ENCODE data around the gene CYB5R4.

The CYB5R4 gene, protein sequence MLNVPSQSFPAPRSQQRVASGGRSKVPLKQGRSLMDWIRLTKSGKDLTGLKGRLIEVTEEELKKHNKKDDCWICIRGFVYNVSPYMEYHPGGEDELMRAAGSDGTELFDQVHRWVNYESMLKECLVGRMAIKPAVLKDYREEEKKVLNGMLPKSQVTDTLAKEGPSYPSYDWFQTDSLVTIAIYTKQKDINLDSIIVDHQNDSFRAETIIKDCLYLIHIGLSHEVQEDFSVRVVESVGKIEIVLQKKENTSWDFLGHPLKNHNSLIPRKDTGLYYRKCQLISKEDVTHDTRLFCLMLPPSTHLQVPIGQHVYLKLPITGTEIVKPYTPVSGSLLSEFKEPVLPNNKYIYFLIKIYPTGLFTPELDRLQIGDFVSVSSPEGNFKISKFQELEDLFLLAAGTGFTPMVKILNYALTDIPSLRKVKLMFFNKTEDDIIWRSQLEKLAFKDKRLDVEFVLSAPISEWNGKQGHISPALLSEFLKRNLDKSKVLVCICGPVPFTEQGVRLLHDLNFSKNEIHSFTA

GRCh38 chr6:83859410-83860358, at the start of gene CYB5R4:
Gene CYB5R4 (plus strand): TSS chr6:83859689. CDS start chr6:83859783, 94 bp downstream.
- peak; percentile 83 to 89 (median 86) for DNase-seq (ENCODE audit: low read depth in 4 of 4, low spot score in 1 of 4)

DNA sequence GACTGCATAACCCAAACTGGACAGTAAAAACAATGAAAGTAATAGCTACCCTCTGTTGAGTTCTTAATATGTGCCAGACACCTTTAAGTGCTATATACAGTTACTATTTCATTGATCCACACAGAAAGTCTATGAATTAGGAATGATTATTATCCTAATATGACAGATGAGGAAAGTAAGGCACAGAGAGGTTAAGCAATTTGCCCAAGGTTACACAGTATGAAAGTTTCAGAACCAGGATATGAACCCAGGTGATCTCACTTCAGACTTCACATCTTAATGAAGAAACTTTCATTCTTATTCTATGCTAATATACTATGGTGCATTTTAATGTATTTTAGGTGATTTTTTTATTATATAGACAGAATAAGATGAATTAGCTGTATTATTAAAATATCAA, 46.9 kb upstream of the CYB5R4 start:
- no peak for DNase-seq (ENCODE audit: low read depth in 4 of 4, low spot score in 1 of 4)

GRCh38 chr6:83815631-83816272, 43.7 kb upstream of the CYB5R4 start:
- no peak for DNase-seq (ENCODE audit: low read depth in 4 of 4, low spot score in 1 of 4)

GRCh38 chr6:83822629-83823169, 36.8 kb upstream of the CYB5R4 start:
- DNase-seq (ENCODE audit: low read depth in 4 of 4, low spot score in 1 of 4) = no peak

GRCh38 chr6:83824388-83824801, 35.1 kb upstream of the CYB5R4 start:
- no peak for DNase-seq (ENCODE audit: low read depth in 4 of 4, low spot score in 1 of 4)

DNA sequence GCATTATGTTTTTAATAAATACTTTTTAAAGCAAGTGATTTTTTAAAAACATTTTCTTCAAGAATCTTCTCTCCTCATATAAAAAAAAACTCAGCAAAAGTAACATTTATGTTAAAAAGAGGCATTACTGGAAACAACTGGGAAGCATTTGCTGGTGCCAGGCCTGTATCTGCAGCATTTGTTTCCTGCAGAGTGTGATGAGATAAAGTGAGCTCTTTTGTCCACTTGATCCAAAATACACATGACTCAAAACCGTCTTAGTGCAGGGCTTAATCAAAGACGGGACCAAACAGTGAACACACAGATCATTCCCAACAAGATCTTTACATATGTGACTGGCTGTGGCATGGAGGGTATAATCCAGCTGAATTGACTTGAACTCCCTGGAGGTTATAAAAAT, 34.7 kb upstream of the CYB5R4 start:
- no peak for DNase-seq (ENCODE audit: low read depth in 4 of 4, low spot score in 1 of 4)

DNA sequence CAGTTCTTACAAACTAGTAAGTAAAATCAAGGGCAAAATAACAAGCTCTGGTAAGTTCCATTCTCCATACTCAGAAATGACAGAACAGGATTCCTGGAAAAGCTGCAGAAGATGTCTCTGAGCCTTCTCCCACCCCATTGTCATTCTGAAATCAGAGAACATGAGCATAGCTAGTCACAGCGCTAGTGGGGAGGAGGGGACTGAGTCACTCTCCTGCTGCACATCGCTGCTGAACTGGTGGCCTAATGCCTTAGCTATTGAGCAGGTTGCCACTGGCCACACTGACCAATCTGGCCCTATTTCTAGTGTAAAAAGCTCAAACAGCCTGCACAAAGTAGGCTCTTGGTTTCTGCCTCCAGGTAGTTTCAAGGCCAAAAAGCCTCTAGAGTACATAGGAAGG, 32.4 kb upstream of the CYB5R4 start:
- DNase-seq (ENCODE audit: low read depth in 4 of 4, low spot score in 1 of 4) = no peak

DNA sequence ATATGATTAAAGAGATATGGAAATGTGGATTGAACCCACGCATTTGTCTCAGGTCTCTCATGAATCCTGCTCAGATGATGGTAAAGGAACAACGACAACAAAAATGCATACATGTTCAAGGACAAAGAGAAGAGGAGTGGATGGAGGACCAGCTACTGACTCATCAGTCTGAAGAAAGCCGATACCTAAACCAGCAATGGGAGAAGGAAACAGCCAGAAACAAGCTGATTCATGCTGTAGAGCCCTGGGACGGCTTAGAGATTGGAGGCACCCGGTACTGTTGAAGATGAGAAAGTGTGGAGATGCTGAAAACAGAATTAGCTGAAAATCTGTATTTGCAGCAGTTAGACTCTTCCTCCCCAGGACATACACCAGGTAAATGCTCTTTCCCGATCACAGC, 20.8 kb upstream of the CYB5R4 start:
- no peak for DNase-seq (ENCODE audit: low read depth in 4 of 4, low spot score in 1 of 4)

DNA sequence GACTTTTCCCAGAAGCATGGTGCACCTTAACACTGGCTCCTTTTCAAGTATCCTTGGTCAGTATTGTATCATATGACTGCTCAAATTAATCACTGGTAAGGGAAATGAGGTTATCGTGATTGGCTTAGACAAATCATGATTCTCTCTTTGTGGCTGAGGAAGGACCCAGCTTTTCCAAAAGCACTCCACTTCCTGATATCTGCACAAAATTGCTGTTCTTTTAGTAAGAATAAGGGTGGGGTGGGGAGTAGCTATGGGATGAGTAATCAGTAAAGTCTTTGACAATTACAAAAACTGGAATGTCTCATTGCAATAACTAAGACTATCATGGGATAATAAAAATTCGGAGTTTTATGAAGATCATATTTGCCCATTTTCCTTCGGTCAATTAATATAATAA, 15.3 kb upstream of the CYB5R4 start:
- no peak for DNase-seq (ENCODE audit: low read depth in 4 of 4, low spot score in 1 of 4)

- DNase-seq (ENCODE audit: low read depth in 4 of 4, low spot score in 1 of 4) = no peak
Measured at GRCh38 chr6:83846291-83846690, 13.2 kb upstream of the CYB5R4 start.

GRCh38 chr6:83847179-83847578, 12.3 kb upstream of the CYB5R4 start:
- DNase-seq (ENCODE audit: low read depth in 4 of 4, low spot score in 1 of 4) = no peak

DNA sequence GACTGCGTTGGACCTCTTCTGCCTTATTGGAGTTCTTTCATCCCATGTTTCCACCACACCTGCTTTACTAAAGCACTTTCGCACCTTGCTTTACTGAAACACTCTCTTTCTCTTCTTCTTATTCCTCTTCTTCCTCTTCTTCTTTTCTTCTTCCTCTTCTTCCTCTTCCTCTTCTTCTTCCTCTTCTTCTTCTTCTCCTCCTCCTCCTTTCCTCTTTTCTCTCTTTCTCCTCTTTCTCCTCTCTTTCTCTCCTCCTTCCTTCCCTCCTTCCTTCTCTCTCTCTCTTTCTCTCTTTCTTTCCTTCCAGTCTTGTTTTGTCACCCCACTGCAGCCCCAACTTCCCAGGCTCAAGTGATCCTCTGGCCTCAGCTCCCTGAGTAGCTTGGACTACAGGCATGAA, 10.4 kb upstream of the CYB5R4 start:
- no peak for DNase-seq (ENCODE audit: low read depth in 4 of 4, low spot score in 1 of 4)

- no peak for DNase-seq (ENCODE audit: low read depth in 4 of 4, low spot score in 1 of 4)
Measured at GRCh38 chr6:83849610-83850009, 9.9 kb upstream of the CYB5R4 start.

DNA sequence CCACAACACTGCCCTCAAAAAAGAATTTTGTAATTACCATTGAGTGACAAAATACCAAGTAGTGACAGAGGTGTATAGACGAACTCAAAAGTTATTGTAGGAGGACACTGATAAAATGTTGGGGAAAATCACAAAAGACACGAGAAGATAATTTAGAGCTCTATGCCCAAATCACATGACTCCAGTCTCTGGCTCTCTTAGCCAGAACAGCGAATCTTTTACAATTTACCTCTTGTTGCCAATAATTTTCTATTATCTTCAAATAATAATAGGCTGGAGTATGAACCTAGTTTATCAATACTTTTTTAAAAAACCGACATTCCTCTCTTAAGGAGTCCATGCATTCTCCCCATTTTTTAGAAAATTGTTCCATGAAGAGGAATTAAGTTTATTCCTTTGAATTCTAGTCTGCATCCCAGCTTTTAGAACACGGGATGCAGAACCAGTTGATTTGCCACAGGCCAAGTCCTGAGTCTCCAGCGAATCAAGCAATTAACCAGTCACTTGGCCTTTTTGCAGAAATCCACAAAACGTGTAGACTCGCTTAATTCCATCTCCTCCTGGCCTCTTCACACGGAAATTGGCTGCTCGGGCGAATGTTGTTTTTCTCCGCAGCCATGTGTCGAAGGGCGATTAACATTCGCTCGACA, 6.8 kb upstream of the CYB5R4 start:
- DNase-seq (ENCODE audit: low read depth in 4 of 4, low spot score in 1 of 4) = no peak

DNA sequence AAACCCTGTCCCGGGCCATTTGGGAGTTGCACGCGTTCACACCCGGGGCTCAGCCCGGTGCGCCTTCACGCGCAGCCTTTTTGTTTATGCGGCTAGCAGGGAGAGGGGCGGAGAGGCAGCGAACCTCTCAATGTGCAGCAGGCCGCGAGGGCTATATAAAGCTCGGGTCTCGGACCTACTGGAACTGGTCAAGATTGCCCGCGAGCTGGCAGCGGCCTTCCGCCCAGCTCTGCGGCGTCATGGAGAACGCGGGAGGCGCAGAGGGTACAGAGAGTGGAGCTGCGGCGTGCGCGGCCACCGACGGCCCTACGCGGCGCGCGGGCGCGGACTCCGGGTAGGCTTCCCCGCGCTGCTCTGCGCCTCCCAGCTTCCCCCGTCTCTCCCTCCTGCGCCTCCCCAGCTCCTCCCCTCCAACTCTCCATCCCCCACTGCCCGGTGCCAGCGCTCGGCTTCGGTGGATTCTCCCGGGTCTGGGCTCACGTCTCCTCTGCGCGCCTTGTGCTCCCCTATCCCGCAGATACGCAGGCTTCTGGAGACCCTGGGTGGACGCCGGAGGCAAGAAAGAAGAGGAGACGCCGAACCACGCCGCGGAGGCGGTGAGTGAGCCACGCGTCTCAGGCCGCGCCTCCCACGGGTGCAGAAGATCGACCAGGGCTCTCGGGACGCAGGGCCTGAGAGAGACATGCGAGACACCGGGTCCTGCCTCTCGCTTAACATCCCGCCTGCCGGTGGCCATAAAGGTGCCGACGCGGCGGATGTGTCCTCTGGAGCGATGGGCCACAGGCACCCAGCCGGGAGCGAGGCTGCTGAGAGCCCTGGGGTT, 6.1 kb upstream of the CYB5R4 start, which contains the start of gene RIPPLY2:
RIPPLY2 (plus strand) TSS at position 183 of the 823 bp plus-strand sequence; CDS start at position 240, 57 bp downstream.
- DNase-seq (ENCODE audit: low read depth in 4 of 4, low spot score in 1 of 4) = no peak

GRCh38 chr6:83854001-83854501, 5.4 kb upstream of the CYB5R4 start:
- no peak for DNase-seq (ENCODE audit: low read depth in 4 of 4, low spot score in 1 of 4)

DNA sequence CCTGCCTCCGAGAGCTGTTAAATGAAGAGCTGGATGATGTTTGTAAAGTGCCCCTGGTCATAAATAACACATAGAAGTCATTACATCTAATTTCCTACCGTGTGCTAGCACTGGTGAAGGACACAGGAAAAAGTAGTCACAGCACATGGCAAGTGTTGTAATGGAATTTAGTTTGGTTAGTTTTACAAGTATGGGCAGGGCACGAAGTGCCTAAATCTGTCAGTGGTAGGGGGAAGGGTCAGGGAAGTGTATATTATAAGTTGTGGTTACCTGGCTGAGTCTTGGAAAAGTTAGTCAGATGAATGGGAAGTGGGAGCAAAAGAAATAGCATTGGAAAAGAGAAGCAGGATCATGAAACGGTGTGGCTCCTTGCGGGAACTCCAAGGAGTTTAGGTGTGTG, 4.7 kb upstream of the CYB5R4 start:
- no peak for DNase-seq (ENCODE audit: low read depth in 4 of 4, low spot score in 1 of 4)

DNA sequence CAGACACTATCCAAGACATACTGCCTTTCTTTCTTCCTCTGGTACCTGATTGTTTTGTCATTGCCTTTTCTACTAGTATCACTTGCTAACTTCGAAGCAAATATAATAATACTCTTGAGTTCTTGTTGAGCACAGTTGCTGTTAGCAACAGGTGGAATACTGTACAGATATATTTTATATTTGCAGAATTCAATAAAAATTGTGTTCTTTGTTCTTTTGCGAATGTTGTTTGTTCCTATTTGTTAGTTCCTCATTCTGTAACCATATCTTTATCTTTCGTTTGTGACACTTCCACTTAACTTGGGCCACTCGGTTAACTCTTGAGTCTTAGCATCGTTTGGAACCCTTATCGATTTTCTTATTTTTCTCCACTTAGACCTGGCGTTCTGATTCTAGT, 868 bp downstream of the CYB5R4 start:
- no peak for DNase-seq (ENCODE audit: low read depth in 4 of 4, low spot score in 1 of 4)

DNA sequence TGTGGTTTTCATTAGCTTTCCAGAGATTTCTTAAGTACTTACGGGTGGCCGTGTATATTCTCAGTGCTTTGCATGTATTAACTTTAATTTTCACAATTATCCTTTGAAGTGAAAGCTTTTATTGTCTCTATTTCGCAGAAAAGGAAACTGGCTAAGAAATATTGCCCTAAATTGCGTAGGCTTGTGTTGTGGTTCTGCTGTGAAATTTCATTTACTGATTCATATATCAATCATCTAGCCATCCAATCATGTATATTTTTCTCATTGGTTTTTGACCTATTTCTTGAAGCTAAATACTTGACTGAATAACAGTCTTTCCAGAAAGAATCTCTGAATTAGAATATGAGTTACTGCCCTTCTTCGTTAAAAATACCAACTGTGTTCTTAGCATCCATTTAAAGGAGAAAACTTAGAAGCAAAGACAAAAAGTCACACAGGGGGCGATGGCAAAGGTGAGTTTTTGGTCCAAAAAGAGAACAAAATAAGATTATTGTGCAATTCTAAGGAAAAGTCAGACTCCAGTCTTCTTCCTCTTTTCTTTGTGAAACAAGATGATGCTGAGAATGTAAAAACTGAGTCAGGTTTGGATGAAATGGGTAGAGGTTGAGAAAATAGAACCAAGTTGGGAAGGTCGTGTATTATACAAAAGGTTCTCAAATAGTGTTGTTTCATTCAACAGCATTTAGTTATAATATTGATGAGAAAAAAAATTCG, 1.4 kb downstream of the CYB5R4 start:
- no peak for DNase-seq (ENCODE audit: low read depth in 4 of 4, low spot score in 1 of 4)
